HG02798 (cell line): ENCODE data around the gene SRRM4.

Experiments used
- ATAC-seq: cut with Tn5 transposase; IDR thresholded peaks from one replicate; pipeline ENCODE4 v1.9.1; 2021; ENCODE audit warnings: mild to moderate bottlenecking; ENCODE audit not compliant: unreplicated experiment, poor library complexity

Gene SRRM4

DNA sequence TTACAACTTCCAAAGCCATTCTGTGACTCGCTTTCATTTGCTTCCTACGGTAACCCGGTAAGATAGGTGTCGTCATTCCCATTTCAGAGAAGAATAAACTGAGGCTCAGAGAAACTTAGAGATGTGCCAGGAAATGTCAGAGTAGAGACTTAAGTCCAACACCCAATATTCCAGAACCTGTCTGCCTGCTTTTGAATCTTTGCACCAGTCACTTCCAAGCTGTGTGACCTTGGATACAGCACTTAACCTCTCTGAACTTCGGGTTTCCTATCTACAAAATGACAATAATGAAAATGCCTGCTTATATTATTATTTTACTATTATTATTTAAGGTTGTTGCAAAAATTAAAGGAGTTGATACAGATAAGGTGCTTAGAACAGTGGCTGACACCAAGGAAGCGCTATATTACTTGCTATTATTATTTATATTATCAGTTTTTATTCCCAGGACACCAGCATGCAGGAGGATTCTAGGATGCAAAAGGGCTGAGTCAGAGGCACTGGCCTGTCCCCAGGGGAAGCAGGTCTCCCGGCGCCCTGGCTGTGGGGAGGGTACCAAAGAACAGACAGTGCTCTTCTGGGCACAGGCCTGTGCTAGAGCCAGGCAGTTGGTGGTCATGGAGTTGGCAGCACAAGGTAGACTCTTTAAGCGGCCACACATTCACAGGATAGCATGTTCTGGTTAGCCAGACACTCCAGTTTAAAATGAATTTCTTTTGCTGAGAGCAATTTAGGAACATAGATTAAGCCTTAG lies 202.8 kb downstream of the SRRM4 start:
- ATAC-seq: no peak

- no peak for ATAC-seq
Measured at GRCh38 chr12:119195256-119195655, 213.9 kb downstream of the SRRM4 start.

GRCh38 chr12:119198440-119198839 lies 217.1 kb downstream of the SRRM4 start:
- ATAC-seq: no peak

- no peak for ATAC-seq
Measured at GRCh38 chr12:119200601-119201000, 219.3 kb downstream of the SRRM4 start.

DNA sequence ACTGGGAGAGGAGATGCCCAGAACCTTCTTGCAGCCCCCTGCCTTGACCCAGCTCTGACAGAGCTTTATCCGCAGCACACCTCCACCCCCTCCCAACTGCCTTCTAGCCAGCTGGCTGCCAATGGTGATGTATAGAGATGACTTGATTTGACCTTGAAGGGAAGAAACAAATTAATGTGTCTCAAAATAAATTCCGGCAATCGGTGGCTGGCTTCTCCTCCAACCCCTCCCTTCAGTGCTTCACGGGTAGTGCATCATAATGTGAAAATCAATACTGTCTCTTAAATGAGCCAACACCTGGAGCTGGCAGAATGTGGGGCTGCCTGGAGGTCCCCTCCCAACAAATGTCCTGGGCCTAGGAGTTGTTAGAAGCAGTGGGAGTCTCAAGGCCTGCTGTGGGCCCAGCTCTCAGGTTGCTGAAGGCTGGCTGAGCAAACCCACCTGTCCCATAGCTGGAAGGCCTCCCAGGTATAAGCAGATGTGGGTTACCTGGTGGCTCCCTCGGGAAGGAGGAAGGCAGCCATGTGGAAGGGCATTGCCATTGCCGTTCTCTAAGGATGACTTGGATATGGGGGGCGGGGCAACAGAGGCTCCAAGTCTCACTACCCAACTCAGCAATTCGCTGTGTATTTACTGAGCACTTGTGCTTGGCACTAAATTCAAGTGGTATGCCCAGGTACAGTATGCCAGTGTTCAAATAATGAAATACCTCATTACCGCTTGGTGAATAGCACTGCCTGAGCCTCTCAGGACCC lies 220.6 kb downstream of the SRRM4 start:
- no peak for ATAC-seq

- ATAC-seq: no peak
Measured at GRCh38 chr12:119202544-119202943, 221.2 kb downstream of the SRRM4 start.

DNA sequence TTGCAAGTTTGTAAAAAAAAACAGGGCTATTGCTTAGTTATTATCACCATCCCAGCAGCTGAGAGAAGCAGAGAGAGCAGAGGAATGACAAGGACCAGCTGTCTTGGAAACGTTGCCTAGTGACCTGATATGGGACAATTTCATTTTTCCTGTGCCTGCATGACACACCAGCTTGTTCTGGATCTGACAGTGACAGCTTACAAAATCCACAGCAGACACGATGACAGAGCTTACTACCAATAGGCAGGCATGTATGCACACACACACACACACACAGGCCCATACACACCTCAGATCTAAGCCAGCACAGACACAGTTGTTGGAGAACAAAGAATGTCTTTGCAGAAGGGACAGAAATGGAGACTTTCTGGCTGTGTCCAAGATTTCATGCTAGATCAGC lies 222.8 kb downstream of the SRRM4 start:
- ATAC-seq: no peak

GRCh38 chr12:119204671-119205285 lies 223.4 kb downstream of the SRRM4 start:
- ATAC-seq: no peak

- ATAC-seq: no peak
Measured at GRCh38 chr12:119206348-119207062, 225.2 kb downstream of the SRRM4 start.

- no peak for ATAC-seq
Measured at GRCh38 chr12:119207063-119207560, 225.8 kb downstream of the SRRM4 start.

DNA sequence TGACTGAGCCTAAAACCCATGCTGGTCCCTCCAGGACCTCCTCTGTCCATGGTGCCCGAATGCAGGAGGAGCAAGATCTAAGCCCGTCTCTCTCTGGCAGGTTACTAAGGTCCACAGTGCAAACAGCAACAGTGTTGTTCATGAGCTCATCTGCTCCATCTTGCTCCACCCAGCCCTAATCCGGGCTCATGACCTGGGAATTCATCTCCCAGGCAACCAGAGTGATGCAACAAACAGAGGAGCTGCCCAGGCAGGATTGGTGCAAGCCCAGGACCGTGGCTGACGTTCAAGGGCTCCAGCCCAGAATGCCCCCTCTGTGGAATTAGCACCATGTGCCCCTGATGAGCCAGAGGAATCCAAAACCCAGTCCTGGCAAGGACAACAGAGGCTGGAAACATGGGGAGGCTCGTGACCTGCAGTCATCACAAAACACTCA lies 227.3 kb downstream of the SRRM4 start:
- ATAC-seq: no peak

- no peak for ATAC-seq
Measured at GRCh38 chr12:119211884-119212283, 230.5 kb downstream of the SRRM4 start.
